Astrocyte (in vitro differentiated cells and primary cell): ENCODE results near the gene NOX3.

Source experiments
- EZH2 ChIP-seq: IDR thresholded peaks from 2 replicates; pipeline ENCODE4 v1.6.1; 2012; ENCODE audit warnings: mild to moderate bottlenecking, low read length, inconsistent platforms; ENCODE audit not compliant: insufficient read depth
- TF ChIP-seq, protein P1 (sequence below): IDR thresholded peaks from 2 replicates; pipeline ENCODE4 v1.5.1; 2011; ENCODE audit warnings: low read depth, mild to moderate bottlenecking, inconsistent platforms, low read length, moderate library complexity; ENCODE audit not compliant: insufficient read depth

DNA sequence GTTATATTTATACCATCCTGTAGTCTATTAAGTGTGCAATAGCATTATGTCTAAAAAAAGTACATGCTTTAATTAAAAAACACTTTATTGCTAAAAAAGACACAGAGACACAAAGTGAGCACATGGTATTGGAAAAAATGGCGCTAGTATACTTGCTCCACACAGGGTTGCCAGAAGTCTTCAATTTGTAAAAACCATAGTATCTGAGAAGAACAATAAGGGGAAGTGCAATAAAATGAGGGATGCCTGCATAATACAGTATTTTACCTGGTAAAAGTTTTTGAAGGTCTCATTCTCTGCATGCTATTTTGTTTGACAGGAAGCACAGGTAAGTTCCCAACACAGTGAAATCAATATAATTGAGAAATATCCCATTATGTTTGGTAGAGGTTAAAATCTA is 1.6 kb downstream of the NOX3 start:
- TF ChIP-seq, protein P1, sequence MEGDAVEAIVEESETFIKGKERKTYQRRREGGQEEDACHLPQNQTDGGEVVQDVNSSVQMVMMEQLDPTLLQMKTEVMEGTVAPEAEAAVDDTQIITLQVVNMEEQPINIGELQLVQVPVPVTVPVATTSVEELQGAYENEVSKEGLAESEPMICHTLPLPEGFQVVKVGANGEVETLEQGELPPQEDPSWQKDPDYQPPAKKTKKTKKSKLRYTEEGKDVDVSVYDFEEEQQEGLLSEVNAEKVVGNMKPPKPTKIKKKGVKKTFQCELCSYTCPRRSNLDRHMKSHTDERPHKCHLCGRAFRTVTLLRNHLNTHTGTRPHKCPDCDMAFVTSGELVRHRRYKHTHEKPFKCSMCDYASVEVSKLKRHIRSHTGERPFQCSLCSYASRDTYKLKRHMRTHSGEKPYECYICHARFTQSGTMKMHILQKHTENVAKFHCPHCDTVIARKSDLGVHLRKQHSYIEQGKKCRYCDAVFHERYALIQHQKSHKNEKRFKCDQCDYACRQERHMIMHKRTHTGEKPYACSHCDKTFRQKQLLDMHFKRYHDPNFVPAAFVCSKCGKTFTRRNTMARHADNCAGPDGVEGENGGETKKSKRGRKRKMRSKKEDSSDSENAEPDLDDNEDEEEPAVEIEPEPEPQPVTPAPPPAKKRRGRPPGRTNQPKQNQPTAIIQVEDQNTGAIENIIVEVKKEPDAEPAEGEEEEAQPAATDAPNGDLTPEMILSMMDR, result no peak
- no peak for TF ChIP-seq EZH2
